ENCODE results near the gene KIF1A.

Gene KIF1A

DNA sequence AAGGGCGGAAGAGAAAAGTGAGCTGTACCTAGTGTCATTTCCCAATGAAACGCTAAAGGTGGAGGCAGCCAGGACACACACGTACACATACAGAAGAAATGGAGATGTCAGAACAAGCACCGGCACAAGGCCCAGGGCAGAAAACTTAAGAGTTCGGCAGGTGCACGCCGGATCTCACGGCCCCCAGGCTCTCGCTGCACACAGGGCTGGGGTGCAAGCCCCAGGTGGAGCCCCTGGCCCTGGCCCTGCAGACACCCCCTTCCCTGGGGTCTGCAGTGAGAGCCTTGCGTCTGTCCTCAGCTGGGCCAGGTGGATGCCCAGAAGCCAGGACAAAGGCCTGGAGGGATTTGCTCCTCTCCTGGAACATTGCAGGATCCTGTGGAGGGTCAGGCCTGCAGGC lies 91.7 kb downstream of the KIF1A start:
- no peak overlapping the region for H3K27ac ChIP-seq
- DNase-seq (ENCODE audit: low spot score), result no peak
- POLR2A ChIA-PET (ENCODE audit: low non-redundant PET), result no interaction called here
- CTCF ChIA-PET, result no interaction called here
- TF ChIP-seq, protein P1, sequence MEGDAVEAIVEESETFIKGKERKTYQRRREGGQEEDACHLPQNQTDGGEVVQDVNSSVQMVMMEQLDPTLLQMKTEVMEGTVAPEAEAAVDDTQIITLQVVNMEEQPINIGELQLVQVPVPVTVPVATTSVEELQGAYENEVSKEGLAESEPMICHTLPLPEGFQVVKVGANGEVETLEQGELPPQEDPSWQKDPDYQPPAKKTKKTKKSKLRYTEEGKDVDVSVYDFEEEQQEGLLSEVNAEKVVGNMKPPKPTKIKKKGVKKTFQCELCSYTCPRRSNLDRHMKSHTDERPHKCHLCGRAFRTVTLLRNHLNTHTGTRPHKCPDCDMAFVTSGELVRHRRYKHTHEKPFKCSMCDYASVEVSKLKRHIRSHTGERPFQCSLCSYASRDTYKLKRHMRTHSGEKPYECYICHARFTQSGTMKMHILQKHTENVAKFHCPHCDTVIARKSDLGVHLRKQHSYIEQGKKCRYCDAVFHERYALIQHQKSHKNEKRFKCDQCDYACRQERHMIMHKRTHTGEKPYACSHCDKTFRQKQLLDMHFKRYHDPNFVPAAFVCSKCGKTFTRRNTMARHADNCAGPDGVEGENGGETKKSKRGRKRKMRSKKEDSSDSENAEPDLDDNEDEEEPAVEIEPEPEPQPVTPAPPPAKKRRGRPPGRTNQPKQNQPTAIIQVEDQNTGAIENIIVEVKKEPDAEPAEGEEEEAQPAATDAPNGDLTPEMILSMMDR (conservative IDR thresholded peaks at IDR 0.05; ENCODE audit: low read depth), result no peak

DNA sequence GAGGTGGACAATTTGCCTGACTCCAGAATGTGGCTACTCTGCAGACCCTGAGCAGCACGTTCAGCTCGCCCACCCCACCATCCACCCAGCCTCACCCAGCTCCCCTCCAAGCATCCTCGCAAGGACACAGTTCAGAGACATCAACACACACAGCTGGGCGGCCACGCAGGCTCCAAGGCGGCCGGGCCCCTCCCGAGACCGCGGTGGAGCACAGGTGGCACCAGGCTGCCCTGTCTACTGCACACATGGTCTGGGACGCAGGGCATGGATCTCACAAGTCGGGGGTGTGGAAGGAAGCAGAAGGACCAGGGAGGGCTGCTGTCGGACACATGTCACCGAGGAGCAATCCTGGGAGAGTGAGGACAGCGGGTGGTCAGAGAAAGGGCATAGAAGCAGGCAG lies 92.1 kb downstream of the KIF1A start:
- H3K27ac ChIP-seq, result no peak overlapping the region
- TF ChIP-seq, protein P1 (conservative IDR thresholded peaks at IDR 0.05; ENCODE audit: low read depth), result no peak
- POLR2A ChIA-PET (ENCODE audit: low non-redundant PET), result no interaction called here
- DNase-seq (ENCODE audit: low spot score), result no peak
- CTCF ChIA-PET, result interaction anchor here (0.5 kb wide), 1 partner anchor 259 kb away, joined by 3 read pairs; no protein-coding TSS in a partner anchor

DNA sequence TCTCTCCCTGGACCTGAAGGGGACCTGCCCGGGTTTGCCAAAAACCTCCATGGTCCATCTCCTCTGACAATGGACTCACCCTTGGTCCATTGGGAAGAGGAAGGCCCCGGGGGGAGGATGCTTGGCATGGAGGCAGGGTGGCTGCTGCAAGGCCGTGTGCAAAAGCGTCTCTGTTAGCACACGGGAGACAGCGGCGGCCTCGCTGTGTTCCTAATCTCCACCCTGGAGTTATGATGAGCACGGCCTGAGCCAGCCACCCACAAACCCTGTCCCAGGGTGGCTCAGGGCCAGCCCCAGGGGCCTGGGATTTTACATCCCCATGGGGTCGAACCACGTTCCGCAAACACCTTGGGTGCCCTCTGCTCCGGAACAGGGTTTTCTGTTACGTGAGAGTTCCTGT lies 92.6 kb downstream of the KIF1A start:
- no peak overlapping the region for H3K27ac ChIP-seq
- TF ChIP-seq, protein P1 (conservative IDR thresholded peaks at IDR 0.05; ENCODE audit: low read depth), result no peak
- POLR2A ChIA-PET (ENCODE audit: low non-redundant PET), result no interaction called here
- CTCF ChIA-PET, result interaction anchor here (0.5 kb wide), 1 partner anchor 260 kb away, joined by 3 read pairs; no protein-coding TSS in a partner anchor
- no peak for DNase-seq (ENCODE audit: low spot score)

DNA sequence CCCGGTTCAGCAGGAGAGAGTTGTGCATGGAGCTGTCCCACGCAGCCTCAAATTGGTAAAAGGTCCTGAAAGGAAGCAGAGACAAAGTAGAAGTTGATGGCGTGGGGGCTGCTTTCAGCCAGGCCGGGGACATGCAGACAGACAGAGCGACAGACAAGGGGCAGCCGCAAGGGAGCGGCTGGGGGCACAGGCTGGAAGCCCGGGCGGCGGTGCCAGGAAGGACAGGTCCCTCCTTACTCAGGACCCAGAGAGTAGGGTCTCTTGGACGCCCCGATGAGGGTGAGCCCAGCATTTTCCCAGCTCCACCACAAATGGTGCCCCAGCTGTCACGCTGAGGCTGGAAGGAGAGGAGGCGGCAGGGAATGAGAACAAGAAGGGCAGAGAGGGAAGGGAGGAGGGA lies 93.1 kb downstream of the KIF1A start:
- DNase-seq (ENCODE audit: low spot score), result no peak
- H3K27ac ChIP-seq, result no peak overlapping the region
- ChIA-PET CTCF (interaction anchor here (0.6 kb wide), 1 partner anchor 9 kb away, joined by 3 read pairs; no protein-coding TSS in a partner anchor), POLR2A (ENCODE audit: low non-redundant PET) (no interaction called here)
- TF ChIP-seq, protein P1 (conservative IDR thresholded peaks at IDR 0.05; ENCODE audit: low read depth), result no peak

DNA sequence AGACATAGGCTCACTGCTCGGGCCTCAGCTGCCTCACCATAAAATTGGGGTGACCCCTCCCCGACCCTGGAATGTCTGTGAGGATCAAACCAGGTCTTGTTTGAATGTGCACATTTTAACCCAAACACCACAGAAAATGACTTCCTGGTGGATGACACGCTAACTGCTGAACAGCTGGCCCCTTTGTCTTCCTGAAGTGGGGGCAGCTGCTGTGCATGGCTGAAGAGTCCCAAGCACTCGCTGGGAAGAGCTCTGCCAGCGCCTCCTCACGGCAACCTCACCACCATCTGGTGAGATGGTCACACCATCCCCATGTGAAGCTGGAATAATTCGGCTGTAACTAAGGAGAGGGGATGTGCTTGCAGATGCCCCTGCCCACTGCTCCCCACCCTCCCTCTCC lies 94.3 kb downstream of the KIF1A start:
- TF ChIP-seq, protein P1 (conservative IDR thresholded peaks at IDR 0.05; ENCODE audit: low read depth), result no peak
- ChIA-PET CTCF (no interaction called here), POLR2A (ENCODE audit: low non-redundant PET) (no interaction called here)
- no peak for DNase-seq (ENCODE audit: low spot score)
- no peak overlapping the region for H3K27ac ChIP-seq

DNA sequence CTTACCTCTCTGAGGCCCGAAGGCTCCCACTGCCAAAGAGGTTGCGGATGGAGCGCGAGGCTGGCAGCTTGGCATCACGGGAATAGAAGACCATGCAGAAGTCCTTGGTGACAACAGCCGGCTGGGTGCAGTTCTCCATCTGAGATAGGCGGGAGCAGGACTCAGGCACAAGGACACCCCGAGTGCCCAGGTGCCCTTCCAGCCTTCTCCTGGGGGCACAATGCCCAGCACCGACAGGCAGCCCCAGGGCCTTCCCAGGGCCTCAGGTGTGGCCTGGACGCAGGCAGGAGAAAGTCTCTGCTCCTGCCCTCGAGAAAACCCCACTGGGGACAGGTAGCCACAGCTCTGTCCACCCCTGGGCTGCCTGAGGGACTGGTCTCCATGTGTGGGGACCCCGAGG lies 94.8 kb downstream of the KIF1A start:
- H3K27ac ChIP-seq, result no peak overlapping the region
- ChIA-PET POLR2A (ENCODE audit: low non-redundant PET) (no interaction called here), CTCF (no interaction called here)
- TF ChIP-seq, protein P1 (conservative IDR thresholded peaks at IDR 0.05; ENCODE audit: low read depth), result no peak
- DNase-seq (ENCODE audit: low spot score), result no peak

DNA sequence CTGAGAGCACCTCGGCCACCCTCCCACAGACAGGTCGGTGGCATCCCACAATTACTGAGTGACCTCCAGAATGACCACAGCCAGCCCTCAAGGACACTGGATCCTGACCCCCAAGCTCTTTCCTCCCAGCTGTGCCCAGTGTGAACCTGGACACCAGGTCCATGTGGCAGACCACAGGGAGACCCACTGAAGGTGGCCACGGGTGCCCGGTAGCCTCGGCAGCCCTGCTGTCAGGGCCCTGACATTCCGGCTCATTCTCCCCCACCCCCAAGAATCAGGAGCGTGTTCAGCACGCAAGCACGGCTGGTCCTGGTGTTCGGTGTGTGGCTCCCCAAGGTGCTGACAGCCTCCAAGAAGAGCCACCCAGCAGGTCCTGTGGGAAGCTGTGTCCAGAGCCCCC lies 95.6 kb downstream of the KIF1A start:
- CTCF ChIA-PET, result no interaction called here

More for the DNA sequence above, 95.6 kb downstream of the KIF1A start:
- POLR2A ChIA-PET (ENCODE audit: low non-redundant PET), result no interaction called here
- no peak overlapping the region for H3K27ac ChIP-seq
- DNase-seq (ENCODE audit: low spot score), result no peak
- TF ChIP-seq, protein P1 (conservative IDR thresholded peaks at IDR 0.05; ENCODE audit: low read depth), result no peak
